HG03045 (cell line): Measurements from ENCODE around the gene CDH12.
"Not testable (repeated sequence)": the region's sequence is repeated elsewhere in the genome, so short reads cannot be mapped to it uniquely, and the experiment has no call there.

Experiments used
- ATAC-seq: cut with Tn5 transposase; IDR thresholded peaks from one replicate; pipeline ENCODE4 v1.9.1; 2021; ENCODE audit warnings: mild to moderate bottlenecking, moderate library complexity; ENCODE audit not compliant: unreplicated experiment

Gene CDH12

DNA sequence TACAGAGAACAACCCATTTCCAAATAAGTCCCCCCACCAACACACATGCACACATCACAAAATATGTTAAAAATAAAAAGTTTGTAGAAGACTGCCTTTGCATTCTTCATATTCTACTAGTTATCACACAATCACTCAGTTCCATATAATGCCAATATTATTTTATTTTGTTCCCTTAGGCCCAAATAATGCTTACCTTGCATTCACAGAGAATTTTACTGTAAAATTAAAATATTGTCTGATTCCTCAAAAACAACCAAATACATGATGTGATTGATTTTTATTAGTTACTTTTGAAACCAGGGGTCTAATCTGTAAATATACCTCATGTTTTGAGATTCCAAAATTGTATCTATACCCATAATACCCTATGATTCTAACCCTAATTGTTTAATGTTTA lies 536.9 kb downstream of the CDH12 start:
- ATAC-seq = no peak

DNA sequence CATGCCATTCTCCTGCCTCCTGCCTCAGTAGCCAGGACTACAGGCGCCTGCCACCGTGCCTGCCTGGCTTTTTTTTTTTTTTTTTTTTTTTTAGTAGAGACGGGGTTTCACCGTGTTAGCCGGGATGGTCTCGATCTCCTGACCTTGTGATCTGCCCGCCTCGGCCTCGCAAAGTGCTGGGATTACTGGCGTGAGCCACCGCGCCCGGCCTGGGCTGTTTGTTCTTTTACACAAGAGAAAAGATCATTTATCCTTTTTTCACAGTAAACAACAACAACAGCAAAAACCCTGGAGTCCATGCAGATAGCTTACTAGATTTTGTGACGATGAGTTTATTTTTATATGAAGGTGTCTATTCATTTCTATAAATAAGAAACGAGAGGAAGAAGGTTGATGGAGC lies 538.1 kb downstream of the CDH12 start:
- not testable (repeated sequence) for ATAC-seq

DNA sequence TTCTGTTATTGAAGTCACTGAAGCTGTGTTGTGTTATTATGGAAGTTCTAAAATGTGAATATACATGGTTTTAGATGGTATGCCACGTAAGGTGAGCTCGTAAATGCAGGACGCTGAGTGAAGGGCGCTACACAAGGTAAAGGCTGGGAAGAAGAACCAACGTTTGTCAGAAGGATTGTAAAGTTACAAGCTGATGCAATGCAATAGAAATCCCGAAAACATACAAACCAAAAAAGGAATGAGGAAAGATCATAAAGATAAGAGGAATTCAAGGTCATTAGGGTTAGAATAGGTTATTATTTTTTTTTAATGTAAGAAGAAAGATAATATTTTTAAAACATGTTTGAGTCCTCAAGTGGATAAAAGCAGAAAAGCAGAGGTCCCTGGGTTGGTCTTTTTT lies 538.6 kb downstream of the CDH12 start:
- ATAC-seq = no peak

DNA sequence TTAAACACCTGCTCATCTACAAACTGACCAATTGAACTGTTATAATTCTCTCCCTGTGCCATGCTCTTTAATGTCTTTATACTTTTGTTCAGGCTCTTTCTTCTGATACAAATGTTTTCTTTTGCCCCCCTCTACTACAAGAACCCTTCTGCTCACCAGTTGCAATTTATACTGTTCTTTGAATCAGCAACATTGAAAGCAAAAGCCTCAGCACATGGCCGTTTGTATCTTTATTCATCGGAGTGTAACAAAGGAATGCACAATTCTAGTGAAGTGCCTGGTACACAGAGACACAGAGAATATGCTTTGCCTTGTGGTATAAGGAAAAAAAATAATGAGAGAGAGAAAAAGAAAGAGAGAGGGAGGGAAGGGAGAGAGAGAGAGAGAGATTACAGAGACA lies 547.1 kb downstream of the CDH12 start:
- no peak for ATAC-seq

DNA sequence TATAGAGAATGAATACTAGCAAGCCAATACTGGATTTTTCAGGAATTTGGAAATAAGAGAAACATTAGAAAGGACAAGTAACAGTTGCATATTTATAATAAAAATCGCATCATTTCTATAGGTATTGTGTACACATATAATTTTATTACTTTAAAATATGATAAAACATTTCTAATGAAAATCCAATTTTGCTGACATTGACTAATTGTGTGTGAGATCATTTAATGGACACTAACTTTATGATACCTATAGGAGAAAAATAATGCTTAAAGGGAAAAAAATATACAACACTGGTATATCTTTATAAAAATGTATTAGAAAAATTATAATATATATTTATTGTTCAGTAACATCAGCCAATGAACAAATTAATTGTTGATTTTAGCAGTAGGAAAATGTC lies 557.3 kb downstream of the CDH12 start:
- no peak for ATAC-seq

DNA sequence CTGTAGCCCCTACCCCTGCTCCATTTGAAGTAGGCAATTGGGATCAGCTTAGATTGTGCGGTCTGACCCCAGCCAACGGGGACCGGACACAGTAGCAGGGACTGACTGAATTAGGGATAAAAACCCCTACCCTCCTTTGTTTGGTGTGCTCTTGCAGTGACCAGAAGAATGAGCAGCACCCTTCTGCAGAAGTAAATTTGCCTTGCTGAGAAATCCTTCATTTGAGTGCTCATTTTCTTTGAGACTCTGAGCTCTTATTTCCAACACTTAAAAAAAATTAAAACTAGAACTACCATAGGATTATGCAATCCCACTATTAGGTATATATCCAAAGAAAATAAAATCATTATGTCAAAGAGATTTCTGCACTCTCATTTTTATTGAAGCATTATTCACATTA lies 560.0 kb downstream of the CDH12 start:
- ATAC-seq = no peak

DNA sequence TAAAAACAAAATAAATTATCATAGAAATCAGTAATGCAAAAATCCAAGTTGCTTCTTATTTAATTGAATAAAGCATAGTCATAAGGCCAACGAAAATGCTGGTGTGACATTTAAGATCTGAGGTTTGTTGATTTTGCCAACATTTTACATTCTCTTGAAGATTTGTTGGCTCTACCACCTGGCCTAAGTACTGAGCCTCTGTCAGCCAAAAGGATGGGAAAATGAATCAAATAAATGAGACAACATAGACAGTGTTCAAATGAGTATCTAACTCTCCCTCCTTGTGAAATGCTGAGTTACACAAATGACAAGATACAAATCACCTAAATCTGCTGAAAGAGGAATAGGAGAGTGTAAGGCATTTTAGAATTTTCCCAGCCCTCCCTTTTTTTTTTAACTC lies 575.0 kb downstream of the CDH12 start:
- no peak for ATAC-seq

DNA sequence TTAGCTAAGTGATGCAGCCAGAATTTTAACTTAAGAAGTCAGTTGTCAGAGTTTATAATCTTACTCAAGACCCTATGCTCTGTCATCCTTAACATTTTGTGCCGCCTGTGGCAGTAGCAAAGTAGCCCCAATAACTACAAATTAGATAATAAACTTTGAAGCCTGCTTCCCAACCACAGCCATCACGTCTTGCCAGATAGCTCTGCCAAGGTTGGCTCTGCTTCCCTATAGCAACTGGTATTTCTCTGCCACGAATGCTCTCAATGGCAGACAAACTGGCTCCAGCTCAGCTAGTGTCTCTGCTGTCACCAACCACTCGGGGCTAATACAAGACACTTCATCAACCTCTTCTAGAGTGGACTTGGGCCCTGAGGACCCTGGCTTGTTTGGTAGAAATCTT lies 576.1 kb downstream of the CDH12 start:
- no peak for ATAC-seq

DNA sequence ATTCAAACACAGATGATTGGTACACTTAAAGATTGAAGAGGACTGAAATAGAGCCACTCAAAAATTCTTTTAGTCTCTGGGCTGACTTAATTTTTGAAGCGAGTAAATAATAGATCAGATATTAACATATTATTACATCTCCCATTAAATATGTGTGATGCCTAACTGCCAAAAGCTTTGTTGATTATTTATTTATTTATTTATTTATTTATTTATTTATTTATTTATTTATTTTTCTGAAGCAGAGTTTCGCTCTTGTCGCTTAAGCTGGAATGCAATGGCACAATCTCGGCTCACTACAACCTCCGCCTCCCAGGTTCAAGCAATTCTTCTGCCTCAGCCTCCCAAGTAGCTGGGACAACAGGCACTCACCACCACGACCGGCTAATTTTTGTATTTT lies 587.3 kb downstream of the CDH12 start:
- not testable (repeated sequence) for ATAC-seq

DNA sequence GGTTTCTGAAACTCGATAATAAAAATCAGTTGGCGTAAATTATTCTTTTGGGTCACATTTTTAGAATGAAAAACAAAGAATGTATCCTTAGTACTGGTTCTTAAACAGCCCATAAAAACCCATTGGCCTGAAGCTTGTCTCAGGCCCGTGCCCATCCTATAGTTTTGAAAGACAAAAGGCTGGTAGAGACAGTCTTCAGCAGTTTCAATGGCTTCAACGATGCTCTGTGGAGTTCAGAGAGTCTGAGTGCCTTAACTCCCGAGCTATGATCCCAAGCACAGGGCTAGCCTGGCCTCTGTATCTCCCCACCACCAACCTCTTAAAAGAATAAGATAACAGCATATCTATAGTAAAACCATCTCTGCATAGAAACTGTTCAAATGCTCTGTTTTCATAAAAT lies 595.0 kb downstream of the CDH12 start:
- ATAC-seq = no peak

DNA sequence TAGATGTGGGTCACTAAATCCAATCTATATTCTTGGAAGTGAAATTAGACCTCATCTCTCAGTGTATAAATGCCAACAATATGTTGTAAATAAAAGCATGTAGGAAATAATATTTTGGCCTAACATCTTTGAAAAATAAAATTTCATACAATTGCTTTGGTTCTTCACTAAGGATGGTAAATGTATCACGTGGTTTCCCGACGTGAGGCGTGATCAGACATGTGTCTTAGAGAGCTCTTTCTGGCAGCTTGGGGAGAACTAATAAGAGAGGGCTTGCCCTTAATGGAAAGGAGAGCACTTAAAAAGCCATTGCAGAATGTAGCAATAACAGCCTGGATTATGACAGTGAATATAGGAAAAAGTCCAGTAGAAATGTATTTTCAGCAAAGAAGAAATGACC lies 602.6 kb downstream of the CDH12 start:
- ATAC-seq = no peak

DNA sequence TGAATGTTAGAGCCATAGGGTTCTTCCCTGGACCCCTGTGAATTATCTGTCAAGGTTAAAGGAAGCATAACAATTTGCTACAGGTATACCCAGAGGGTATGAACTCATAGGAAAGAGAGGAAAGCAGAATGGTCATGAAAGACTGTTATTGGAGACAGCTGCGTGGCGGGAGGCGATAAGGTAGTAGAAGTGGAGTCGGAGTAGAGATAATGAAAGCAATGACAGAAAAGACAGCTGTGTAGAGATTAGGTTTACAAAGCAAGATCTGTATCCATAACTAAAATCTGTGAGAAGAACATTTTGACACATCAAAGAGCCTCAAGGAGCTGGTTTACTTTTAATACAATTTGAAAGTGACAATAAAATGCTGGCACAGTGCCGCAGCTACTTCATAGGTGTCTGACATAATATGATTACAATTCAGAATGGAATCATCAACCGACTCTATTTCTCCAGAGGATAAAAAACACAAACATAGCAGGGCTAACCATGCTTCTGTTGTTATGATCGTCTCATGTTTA lies 603.9 kb downstream of the CDH12 start:
- no peak for ATAC-seq

DNA sequence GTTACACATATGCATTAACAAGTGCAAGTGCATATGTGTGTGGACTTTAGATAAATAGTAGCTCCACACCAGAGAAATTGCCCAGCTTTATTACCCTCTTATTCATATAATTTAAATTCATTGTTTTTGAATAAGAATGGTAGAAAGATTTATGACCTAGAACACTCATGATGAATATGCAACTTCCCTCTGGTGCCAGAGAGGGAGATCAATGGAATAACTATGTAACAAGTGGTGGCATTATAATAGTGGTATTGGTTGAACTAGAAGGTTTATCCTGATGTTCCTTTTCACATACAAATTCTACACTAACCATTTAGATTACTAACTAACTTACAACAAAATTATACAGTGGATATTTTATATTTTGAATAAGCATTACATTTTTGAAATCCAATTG lies 607.4 kb downstream of the CDH12 start:
- no peak for ATAC-seq

DNA sequence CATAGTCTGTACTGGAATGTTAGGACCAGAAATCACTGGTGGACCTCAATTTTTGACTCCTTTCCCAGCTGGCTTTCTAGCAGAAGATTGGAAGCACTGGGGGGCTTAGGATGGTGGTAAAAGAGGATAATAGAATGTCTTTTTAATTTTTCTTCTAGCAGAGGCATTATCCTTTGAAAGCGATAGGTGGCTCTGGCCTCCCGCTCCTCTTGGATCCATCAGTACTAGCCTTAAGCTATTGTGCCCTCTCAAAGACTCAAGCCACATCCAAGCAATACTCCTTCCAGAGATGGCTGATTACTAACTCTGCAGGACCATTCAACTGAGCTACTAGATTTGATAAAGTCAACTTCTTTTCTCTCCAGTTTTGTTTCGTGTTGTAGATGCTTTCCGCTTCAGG lies 610.6 kb downstream of the CDH12 start:
- no peak for ATAC-seq

DNA sequence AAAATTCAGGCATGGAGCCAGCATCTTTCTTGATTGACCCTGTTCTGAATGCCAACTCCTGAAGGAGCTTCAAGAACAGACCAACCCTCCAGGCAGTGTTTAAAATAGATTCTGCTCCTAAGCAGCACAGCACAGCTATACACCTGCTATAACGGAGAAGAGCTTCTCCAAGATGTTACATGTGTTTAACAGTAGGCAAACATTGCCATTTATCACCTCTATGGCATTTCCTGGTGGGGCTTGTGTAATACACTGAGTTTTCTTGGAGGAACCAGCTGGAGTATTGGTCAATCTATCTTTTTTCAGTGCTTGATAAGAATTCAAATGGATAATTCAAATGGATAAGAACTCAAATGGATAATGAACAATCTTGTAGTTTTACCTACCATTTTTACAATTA lies 615.1 kb downstream of the CDH12 start:
- ATAC-seq = no peak

DNA sequence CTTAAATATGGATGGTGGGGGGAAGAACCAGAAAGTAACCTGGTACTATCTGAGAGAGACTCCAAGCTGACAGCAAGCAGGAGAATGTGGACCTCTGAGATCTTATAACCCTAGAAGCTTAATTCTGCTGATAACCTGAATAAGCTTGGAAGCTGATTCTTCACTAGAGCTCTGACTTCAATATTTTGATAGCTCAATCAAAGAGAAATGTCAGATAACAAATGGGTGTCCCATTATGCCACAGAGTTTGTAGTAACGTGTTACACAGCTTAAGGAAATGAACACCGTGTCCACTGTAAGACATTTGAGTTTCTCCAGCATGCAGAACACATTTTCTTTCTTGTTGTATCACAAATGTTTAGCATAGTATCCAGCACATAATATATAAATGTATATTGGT lies 626.7 kb downstream of the CDH12 start:
- no peak for ATAC-seq

DNA sequence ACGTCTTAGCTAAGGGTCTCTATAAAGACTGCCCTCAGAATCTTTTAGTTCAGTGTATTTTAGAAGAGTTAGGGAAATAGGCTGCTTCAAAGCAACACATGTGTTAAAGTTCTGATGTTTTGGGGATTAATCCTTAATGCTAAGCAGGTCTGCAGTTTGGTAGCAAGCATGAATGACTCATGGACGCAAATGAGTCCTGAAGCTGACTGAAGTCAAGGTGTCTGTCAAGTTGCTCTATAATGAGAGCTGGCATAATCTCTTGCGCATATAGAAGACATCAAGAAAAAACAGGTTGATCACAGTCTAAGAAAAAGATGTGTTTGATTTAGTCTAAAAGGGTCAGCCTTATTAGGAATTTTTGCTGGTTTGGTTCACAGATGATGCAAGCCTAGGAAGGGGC lies 630.1 kb downstream of the CDH12 start:
- no peak for ATAC-seq

DNA sequence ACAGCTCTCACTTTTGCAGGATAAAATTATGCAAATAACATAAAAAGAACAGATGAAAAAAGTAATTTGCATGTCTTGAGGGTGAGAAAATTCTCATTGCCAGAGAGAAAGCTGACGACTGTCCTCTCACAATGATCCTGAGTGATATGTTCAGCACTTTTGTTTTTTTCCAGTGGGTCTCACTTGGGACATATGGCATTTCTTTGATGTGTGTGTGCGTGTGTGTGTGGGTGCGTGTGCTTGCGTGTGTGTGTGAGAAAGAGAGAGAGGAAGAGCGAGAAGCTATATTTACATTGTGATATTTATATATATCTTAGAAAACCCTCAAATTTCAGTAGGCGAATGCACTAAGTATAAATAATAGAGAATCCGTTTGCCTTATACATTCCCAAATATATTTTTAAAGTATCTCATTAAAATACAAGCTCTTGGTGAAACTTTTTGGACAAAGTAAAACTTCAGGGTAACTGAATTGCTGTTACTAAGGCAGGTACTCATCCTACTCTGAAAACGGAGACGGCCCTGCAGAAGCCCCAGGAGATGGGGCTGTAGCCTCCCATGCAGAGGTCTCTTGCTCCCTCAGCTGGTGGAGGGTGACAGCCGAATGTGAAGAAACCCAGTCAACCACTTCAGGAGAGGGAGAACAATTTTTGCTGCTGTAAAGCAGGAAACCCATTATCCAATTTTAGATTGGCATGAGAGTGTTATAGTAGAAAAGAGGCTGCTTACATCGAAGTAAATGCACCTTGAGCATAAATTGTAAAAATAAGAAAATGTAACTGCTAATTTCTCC lies 639.2 kb downstream of the CDH12 start:
- peak; percentile 62 for ATAC-seq

DNA sequence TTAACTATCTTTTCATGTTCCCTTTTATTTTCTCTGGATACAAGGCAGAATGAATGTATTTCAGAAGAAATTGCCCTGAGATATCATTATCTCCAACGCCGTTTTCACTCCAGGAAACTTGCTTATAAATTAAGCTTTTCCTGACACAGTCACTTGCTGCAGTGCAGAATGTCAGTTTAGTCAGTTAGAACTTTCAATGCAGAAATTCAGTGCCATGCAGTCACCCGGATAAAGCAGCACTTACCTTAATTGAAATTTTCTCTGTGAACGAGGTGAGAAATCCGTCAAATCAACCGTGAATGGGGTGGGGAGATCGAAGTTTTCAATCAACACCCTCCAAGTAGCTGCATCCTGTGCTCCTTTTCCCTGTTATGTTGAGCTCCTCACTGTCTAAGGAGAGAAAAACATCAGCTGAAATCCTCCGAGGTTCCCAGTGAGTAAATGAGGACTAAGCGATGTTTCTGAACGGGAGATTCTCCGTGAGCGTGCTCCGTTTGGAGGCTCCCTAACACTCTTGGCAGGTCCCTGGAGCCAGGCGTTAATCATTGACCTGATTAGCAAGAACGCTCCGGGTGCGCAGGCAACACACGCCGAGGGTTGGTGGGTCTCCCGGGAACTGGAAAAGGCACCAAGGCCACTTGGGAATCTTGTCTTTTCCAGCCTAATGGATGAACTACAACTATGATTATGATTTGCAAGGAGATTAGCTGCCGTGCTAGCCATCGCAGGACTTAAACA lies 640.7 kb downstream of the CDH12 start:
- ATAC-seq = not testable (repeated sequence)

DNA sequence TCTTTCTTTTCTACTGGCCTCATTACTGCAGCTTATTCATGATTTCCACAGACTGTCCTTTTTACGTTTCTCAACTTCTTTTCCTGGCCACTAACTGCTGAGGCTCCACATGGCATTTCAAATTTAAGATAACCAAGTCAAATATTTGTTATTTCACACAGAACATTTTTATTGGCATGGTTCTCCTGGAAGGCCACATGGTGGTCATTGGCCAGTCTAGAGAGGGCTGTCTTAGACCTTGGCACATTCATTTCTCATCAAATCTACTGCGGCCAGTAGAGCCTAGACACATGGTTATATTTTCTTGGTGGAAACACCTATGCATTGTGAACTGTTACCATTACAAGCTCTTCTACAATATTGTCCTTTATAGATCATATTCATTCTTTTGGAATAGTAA lies 644.7 kb downstream of the CDH12 start:
- not testable (repeated sequence) for ATAC-seq

DNA sequence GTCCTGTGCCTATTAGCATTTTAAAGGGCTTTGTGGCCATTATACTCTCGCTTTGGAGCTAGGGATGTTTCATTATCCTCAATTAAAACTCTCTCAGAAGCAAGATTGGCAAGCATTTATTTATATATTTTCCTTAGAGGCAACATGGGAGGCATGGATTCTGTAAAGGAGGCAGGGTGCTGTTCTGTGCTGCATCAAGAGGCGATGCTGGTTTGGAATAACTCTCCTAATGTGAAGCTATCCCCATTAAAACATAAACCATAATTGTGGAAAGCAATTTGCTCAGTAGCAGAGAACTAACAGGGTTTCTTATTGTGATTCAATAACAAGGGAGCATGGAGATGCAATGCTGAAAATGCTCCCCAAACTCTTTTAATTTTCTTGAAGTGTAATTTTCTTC lies 664.5 kb downstream of the CDH12 start:
- ATAC-seq = not testable (repeated sequence)

DNA sequence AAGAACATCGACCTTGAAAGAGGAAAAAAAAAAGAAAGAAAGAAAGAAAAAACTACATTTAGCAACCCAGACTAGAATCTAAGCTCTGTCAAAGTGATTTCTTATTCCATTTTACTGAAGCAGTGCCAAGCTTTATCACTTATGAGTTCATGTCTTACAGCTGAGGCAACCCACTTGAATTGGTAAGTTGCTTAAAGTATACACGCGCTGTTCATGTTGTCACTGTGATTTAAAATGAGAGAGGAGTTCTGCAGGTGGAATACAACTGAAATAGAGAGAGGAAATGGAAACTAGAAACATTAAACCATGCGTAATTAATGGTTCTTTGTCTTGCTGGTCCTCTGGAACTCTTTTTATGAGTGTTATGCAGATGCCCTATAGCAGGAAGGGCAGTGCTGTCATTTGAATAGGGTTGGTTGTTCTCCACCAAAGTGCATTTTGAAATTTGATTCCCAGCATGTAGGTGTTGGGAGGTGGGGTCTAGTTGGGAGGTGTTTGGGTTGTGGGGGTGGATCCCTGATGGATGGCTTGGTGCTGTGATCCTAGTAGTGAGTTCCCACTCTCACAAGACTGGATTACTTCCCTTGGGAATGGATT lies 665.4 kb downstream of the CDH12 start:
- not testable (repeated sequence) for ATAC-seq
